Ectodermal cell (in vitro differentiated cells): ENCODE measurements around the gene PRR33.

Source experiments
- H3K27ac ChIP-seq: 2 replicates; pipeline ENCODE4 v1.7.0; 2013; ENCODE audit warnings: mild to moderate bottlenecking, low read depth, low read length; ENCODE audit not compliant: insufficient read depth, poor library complexity, severe bottlenecking
- H3K27me3 ChIP-seq: 2 replicates; pipeline ENCODE4 v1.7.0; 2013; ENCODE audit warnings: mild to moderate bottlenecking, low read length; ENCODE audit not compliant: insufficient read depth, control insufficient read depth, poor library complexity, severe bottlenecking
- H3K36me3 ChIP-seq: one replicate; pipeline ENCODE4 v1.7.0; 2013; ENCODE audit warnings: low read length; ENCODE audit not compliant: control insufficient read depth, insufficient read depth
- H3K4me1 ChIP-seq: one replicate; pipeline ENCODE4 v1.7.0; 2013; ENCODE audit warnings: low read length; ENCODE audit not compliant: control insufficient read depth, insufficient read depth
- H3K4me3 ChIP-seq: 2 replicates; pipeline ENCODE4 v1.7.0; 2013; ENCODE audit warnings: low read depth, low read length, control low read depth; ENCODE audit not compliant: insufficient read depth
- H3K9me3 ChIP-seq: 2 replicates; pipeline ENCODE4 v1.7.0; 2013; ENCODE audit warnings: mild to moderate bottlenecking, low read length, moderate library complexity; ENCODE audit not compliant: control insufficient read depth
- WGBS, 2 experiments: methylation state at CpG; one replicate each; pipeline ENCODE4 v1.1.7; 2013; ENCODE audit warnings: missing lambda C conversion rate in 2 of 2; 5-methylcytosine and 5-hydroxymethylcytosine counted together

The PRR33 gene

GRCh38 chr11:1867381-1867780, 24.3 kb downstream of the PRR33 start:
- peaks cover 6% of the 10 kb centered on the region for H3K27me3 ChIP-seq
- H3K27ac ChIP-seq, result no peak overlapping the region
- WGBS, 2 experiments, result 82 to 85% methylated on average over 8 of the region's 8 CpGs
- H3K4me3 ChIP-seq, result no peak overlapping the region
- H3K4me1 ChIP-seq, result peaks cover 19% of the 10 kb centered on the region
- no peaks in the 10 kb centered on the region for H3K9me3 ChIP-seq
- H3K36me3 ChIP-seq, result no peaks in the 10 kb centered on the region

- Histone ChIP-seq H3K27ac (no peak overlapping the region), H3K27me3 (peaks cover 6% of the 10 kb centered on the region), H3K4me3 (no peak overlapping the region), H3K4me1 (peaks cover 19% of the 10 kb centered on the region), H3K36me3 (no peaks in the 10 kb centered on the region), H3K9me3 (no peaks in the 10 kb centered on the region)
- WGBS, 2 experiments, result 92% methylated on average over 15 of the region's 15 CpGs
Observed at GRCh38 chr11:1866776-1867175, 24.9 kb downstream of the PRR33 start.

- Histone ChIP-seq H3K27ac (no peak overlapping the region), H3K36me3 (no peaks in the 10 kb centered on the region), H3K9me3 (no peaks in the 10 kb centered on the region), H3K4me3 (no peak overlapping the region), H3K27me3 (peaks cover 6% of the 10 kb centered on the region), H3K4me1 (peaks cover 19% of the 10 kb centered on the region)
- 95 to 98% methylated on average over 8 of the region's 8 CpGs for WGBS, 2 experiments
Observed at GRCh38 chr11:1866226-1866625, 25.5 kb downstream of the PRR33 start.

GRCh38 chr11:1864831-1865665, 26.6 kb downstream of the PRR33 start:
- peaks cover 2% of the 10 kb centered on the region for H3K27me3 ChIP-seq
- 87 to 88% methylated on average over 30 of the region's 30 CpGs for WGBS, 2 experiments
- peaks cover 19% of the 10 kb centered on the region for H3K4me1 ChIP-seq
- H3K9me3 ChIP-seq, result no peaks in the 10 kb centered on the region
- H3K36me3 ChIP-seq, result no peaks in the 10 kb centered on the region
- no peak overlapping the region for H3K4me3 ChIP-seq
- no peak overlapping the region for H3K27ac ChIP-seq

GRCh38 chr11:1864231-1864630, 27.5 kb downstream of the PRR33 start:
- no peak overlapping the region for H3K4me3 ChIP-seq
- no peak overlapping the region for H3K27ac ChIP-seq
- peaks cover 19% of the 10 kb centered on the region for H3K4me1 ChIP-seq
- no peaks in the 10 kb centered on the region for H3K27me3 ChIP-seq
- WGBS, 2 experiments, result 78% methylated on average over 18 of the region's 18 CpGs
- H3K36me3 ChIP-seq, result no peaks in the 10 kb centered on the region
- no peaks in the 10 kb centered on the region for H3K9me3 ChIP-seq

GRCh38 chr11:1863352-1864216, 28.1 kb downstream of the PRR33 start:
- H3K27me3 ChIP-seq, result no peaks in the 10 kb centered on the region

GRCh38 chr11:1862588-1863351, 28.9 kb downstream of the PRR33 start:
- WGBS, 2 experiments, result 81 to 82% methylated on average over 14 of the region's 14 CpGs
- Histone ChIP-seq H3K27me3 (no peaks in the 10 kb centered on the region), H3K4me1 (peaks cover 23% of the 10 kb centered on the region), H3K27ac (no peak overlapping the region), H3K4me3 (no peak overlapping the region), H3K9me3 (no peaks in the 10 kb centered on the region), H3K36me3 (no peaks in the 10 kb centered on the region)

More at GRCh38 chr11:1863352-1864216, 28.1 kb downstream of the PRR33 start:
- Histone ChIP-seq H3K9me3 (no peaks in the 10 kb centered on the region), H3K4me3 (no peak overlapping the region), H3K27ac (no peak overlapping the region), H3K4me1 (peaks cover 22% of the 10 kb centered on the region), H3K36me3 (no peaks in the 10 kb centered on the region)
- WGBS, 2 experiments, result 47 to 50% methylated on average over 27 of the region's 27 CpGs

- Histone ChIP-seq H3K27ac (no peak overlapping the region), H3K9me3 (no peaks in the 10 kb centered on the region), H3K27me3 (no peaks in the 10 kb centered on the region), H3K4me1 (peaks cover 23% of the 10 kb centered on the region), H3K4me3 (no peak overlapping the region), H3K36me3 (no peaks in the 10 kb centered on the region)
- WGBS, 2 experiments, result 90 to 92% methylated on average over 4 of the region's 4 CpGs
Observed at GRCh38 chr11:1861435-1862411, 30.0 kb downstream of the PRR33 start.

GRCh38 chr11:1860108-1860507, 31.6 kb downstream of the PRR33 start:
- peaks cover 19% of the 10 kb centered on the region for H3K4me1 ChIP-seq
- no peaks in the 10 kb centered on the region for H3K9me3 ChIP-seq
- no peaks in the 10 kb centered on the region for H3K36me3 ChIP-seq
- H3K27ac ChIP-seq, result no peak overlapping the region
- no peak overlapping the region for H3K4me3 ChIP-seq
- 90 to 91% methylated on average over 1 of the region's 1 CpG for WGBS, 2 experiments
- no peaks in the 10 kb centered on the region for H3K27me3 ChIP-seq
